SU-DHL-6 (cell line): ENCODE results near the gene UBXN10.

ENCODE experiments used
- H2AFZ ChIP-seq: fragments of 200-600 bp; sonication (generic); 2 replicates; pipeline ENCODE4 v1.6.1; 2014; ENCODE audit warnings: low read depth, mild to moderate bottlenecking, moderate library complexity, mixed read lengths, antibody characterized with exemption, low read length; ENCODE audit not compliant: severe bottlenecking
- H3F3A ChIP-seq: fragments of 200-600 bp; shearing (Covaris generic); 2 replicates; pipeline ENCODE4 v1.6.0; 2016; ENCODE audit warnings: antibody characterized with exemption, mild to moderate bottlenecking; ENCODE audit not compliant: insufficient read depth
- H3K27ac ChIP-seq: fragments of 200-600 bp; sonication (generic); 2 replicates; pipeline ENCODE4 v1.5.1; 2016; ENCODE audit warnings: low read depth, mild to moderate bottlenecking, low read length, moderate library complexity, mixed read lengths
- H3K27me3 ChIP-seq: fragments of 200-600 bp; sonication (generic), shearing (Covaris generic); 2 replicates; pipeline ENCODE4 v1.6.0; 2014; ENCODE audit warnings: mild to moderate bottlenecking, low read length
- H3K36me3 ChIP-seq: fragments of 200-600 bp; sonication (generic); 2 replicates; pipeline ENCODE4 v1.6.1; 2014; ENCODE audit warnings: mild to moderate bottlenecking, low read length, mixed read lengths
- H3K4me2 ChIP-seq: fragments of 300-600, 200-600 bp; shearing (Covaris generic), sonication (generic); 2 replicates; pipeline ENCODE4 v1.6.0; 2014; ENCODE audit warnings: low read length, low read depth, mild to moderate bottlenecking; ENCODE audit not compliant: poor library complexity, severe bottlenecking
- H3K4me3 ChIP-seq: fragments of 200-600 bp; sonication (generic); 2 replicates; pipeline ENCODE4 v1.5.1; 2014; ENCODE audit warnings: antibody characterized with exemption, low read length, mild to moderate bottlenecking, mixed read lengths; ENCODE audit not compliant: insufficient read depth, poor library complexity, severe bottlenecking
- H3K79me2 ChIP-seq: fragments of 200-600 bp; sonication (generic); 2 replicates; pipeline ENCODE4 v1.6.1; 2014; ENCODE audit warnings: mild to moderate bottlenecking, low read length, moderate library complexity; ENCODE audit not compliant: insufficient read depth
- H3K9ac ChIP-seq: fragments of 200-600 bp; sonication (generic); 2 replicates; pipeline ENCODE4 v1.7.0; 2014; ENCODE audit warnings: mild to moderate bottlenecking, low read length
- H3K9me2 ChIP-seq: fragments of 200-600 bp; sonication (generic); replicated peaks from 2 replicates; pipeline ENCODE4 v1.6.1; 2014; ENCODE audit warnings: low read length; ENCODE audit not compliant: insufficient read depth
- H3K9me3 ChIP-seq: fragments of 200-600 bp; sonication (generic); 2 replicates; pipeline ENCODE4 v1.6.1; 2014; ENCODE audit warnings: low read length, mixed read lengths; ENCODE audit not compliant: insufficient read depth
- H4K20me1 ChIP-seq: fragments of 200-600 bp; sonication (generic); 2 replicates; pipeline ENCODE4 v1.6.1; 2014; ENCODE audit warnings: low read depth, mild to moderate bottlenecking, antibody characterized with exemption, low read length, moderate library complexity, mixed read lengths
- EZH2phosphoT487 ChIP-seq: fragments of 200-600 bp; sonication (generic), shearing (Covaris generic); conservative IDR thresholded peaks from 2 replicates; pipeline ENCODE4 v1.6.1; 2018; ENCODE audit warnings: mild to moderate bottlenecking, antibody characterized with exemption, low read length, moderate library complexity, mixed read lengths
- TF ChIP-seq, protein P1 (sequence below): fragments of 200-600 bp; sonication (generic); IDR thresholded peaks from one replicate; pipeline ENCODE4 v1.5.1; 2017; ENCODE audit warnings: antibody characterized with exemption, mild to moderate bottlenecking, low read length, moderate library complexity; ENCODE audit not compliant: insufficient read depth, poor library complexity, severe bottlenecking

UBXN10 gene

DNA sequence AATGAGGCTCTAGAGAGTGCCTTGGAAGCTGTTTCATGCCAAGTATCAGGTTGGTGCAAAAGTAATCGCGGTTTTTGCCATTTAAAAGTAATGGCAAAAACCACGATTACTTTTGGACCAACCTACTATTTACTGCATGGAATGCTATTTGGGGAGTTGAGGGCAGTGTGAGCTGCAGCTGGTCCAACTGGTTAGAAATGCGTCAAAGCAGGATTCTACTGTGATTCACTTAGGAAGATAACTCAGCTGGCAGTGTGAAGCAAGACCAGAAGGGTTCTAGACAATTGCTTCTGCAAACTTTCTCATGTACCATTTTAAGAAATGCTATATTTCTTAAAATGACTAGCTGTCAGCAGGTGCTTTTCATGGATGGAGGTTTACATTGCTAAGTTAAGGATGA lies 21.6 kb downstream of the UBXN10 start:
- Histone ChIP-seq H3K9ac (no peak overlapping the region), H3K36me3 (no peaks in the 10 kb centered on the region), H3K27ac (no peak overlapping the region), H4K20me1 (no peaks in the 10 kb centered on the region), H3K4me2 (no peak overlapping the region), H3K79me2 (no peaks in the 10 kb centered on the region), H3K4me3 (no peak overlapping the region), H3K9me3 (no peaks in the 10 kb centered on the region), H2AFZ (no peak overlapping the region), H3F3A (no peaks in the 10 kb centered on the region), H3K9me2 (no peaks in the 10 kb centered on the region), H3K27me3 (no peaks in the 10 kb centered on the region)
- TF ChIP-seq, protein P1, sequence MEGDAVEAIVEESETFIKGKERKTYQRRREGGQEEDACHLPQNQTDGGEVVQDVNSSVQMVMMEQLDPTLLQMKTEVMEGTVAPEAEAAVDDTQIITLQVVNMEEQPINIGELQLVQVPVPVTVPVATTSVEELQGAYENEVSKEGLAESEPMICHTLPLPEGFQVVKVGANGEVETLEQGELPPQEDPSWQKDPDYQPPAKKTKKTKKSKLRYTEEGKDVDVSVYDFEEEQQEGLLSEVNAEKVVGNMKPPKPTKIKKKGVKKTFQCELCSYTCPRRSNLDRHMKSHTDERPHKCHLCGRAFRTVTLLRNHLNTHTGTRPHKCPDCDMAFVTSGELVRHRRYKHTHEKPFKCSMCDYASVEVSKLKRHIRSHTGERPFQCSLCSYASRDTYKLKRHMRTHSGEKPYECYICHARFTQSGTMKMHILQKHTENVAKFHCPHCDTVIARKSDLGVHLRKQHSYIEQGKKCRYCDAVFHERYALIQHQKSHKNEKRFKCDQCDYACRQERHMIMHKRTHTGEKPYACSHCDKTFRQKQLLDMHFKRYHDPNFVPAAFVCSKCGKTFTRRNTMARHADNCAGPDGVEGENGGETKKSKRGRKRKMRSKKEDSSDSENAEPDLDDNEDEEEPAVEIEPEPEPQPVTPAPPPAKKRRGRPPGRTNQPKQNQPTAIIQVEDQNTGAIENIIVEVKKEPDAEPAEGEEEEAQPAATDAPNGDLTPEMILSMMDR, result no peak
- no peak for TF ChIP-seq EZH2phosphoT487

DNA sequence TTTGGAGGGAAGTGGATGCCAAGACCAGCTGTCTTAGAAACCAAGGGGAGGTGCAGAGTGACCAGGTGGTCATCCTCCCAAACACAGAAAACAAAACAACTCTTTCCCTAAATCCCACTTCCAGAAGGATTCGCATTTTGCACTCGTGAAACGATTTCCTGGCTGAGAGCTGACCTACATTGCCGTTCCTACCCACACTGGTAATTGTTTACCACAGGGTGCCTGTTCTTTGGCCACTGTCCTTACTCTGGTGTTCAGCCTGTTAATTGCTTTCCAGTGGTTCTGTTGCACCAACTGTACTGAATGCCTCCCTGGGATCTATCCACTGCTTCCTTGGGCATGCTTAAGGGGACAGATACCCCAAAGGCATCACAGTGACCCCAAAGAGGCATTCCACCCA lies 23.6 kb downstream of the UBXN10 start:
- Histone ChIP-seq H3K79me2 (no peaks in the 10 kb centered on the region), H3K9me2 (no peaks in the 10 kb centered on the region), H4K20me1 (no peaks in the 10 kb centered on the region), H3F3A (no peaks in the 10 kb centered on the region), H3K36me3 (no peaks in the 10 kb centered on the region), H2AFZ (no peak overlapping the region), H3K9me3 (no peaks in the 10 kb centered on the region), H3K4me2 (no peak overlapping the region), H3K27me3 (no peaks in the 10 kb centered on the region), H3K9ac (no peak overlapping the region), H3K27ac (no peak overlapping the region), H3K4me3 (no peak overlapping the region)
- no peak for TF ChIP-seq EZH2phosphoT487
- TF ChIP-seq, protein P1, result no peak

DNA sequence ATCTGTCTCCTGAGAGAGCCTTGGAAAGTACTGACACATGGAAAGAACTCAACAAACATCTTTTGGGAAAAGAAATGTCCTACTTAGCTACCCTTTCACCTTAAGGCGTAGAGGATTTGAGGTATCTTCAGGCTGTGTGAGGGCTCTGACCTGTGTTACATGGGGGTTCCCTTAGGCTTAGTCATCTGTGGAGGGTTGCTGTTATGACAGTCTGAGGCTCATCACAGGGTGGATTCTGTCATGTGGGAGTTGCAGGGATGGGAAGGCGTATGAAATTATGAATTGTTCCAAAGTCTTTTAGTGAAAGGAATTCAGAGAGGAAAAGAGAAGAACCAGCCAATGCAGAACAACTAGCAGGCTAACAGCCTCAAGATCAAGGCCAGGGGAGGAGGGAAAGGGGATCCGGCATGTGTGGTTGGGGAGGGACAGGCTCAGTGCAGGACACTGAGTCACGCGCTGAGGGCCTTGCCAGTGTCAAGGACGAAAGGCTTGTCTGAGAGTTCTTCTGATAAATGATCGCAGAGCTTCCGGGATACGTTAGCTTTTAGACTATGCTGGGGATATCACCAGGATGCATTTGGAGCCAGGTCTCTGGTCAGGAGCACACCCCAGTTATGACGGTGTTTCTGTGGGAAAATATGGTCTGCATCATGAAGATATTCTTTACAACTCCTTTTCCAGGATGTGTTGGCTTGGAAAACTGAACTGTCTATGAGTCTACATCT lies 25.0 kb downstream of the UBXN10 start:
- Histone ChIP-seq H3K27me3 (no peaks in the 10 kb centered on the region), H3K4me3 (no peak overlapping the region), H3K9me3 (no peaks in the 10 kb centered on the region), H3K9ac (no peak overlapping the region), H3K4me2 (no peak overlapping the region), H3F3A (no peaks in the 10 kb centered on the region), H3K9me2 (no peaks in the 10 kb centered on the region), H3K36me3 (no peaks in the 10 kb centered on the region), H3K27ac (no peak overlapping the region), H4K20me1 (no peaks in the 10 kb centered on the region), H2AFZ (no peak overlapping the region), H3K79me2 (no peaks in the 10 kb centered on the region)
- TF ChIP-seq, protein P1, result no peak
- TF ChIP-seq EZH2phosphoT487, result no peak
